Vagina (tissue), 2 donors: ENCODE results near the gene NLGN1. TPM values are rescaled to one million over a fixed set of nuclear protein-coding genes. Genes with fewer than 3 reads are reported as not detected.

ENCODE experiments used
- DNase-seq, 2 donors: peaks; one replicate each; pipeline ENCODE4 v3.0.0-alpha.2; 2017; ENCODE audit errors: extremely low spot score in 2 of 2
- H3K27ac ChIP-seq: fragments of 200-600 bp; sonication (generic); one replicate; pipeline ENCODE4 v1.5.1; 2019
- H3K27me3 ChIP-seq: fragments of 200-600 bp; sonication (generic); one replicate; pipeline ENCODE4 v1.5.1; 2019
- H3K36me3 ChIP-seq, 2 donors: fragments of 200-600 bp; sonication (generic); one replicate each; pipeline ENCODE4 v1.5.1; 2017 to 2019
- H3K4me1 ChIP-seq: fragments of 200-600 bp; sonication (generic); one replicate; pipeline ENCODE4 v1.5.1; 2019
- H3K4me3 ChIP-seq, 2 donors: fragments of 200-600 bp; sonication (generic); 1 replicate in 1 of 2; 2 replicates in 1 of 2; pipeline ENCODE4 v1.5.1; 2016 to 2019
- H3K9me3 ChIP-seq: fragments of 200-600 bp; sonication (generic); one replicate; pipeline ENCODE4 v1.5.1; 2019
- POLR2A ChIP-seq, 2 donors: fragments of 450-650 bp; IDR thresholded peaks; one replicate each; pipeline ENCODE4 v1.6.1; 2017; ENCODE audit warnings: antibody characterized with exemption in 2 of 2, mild to moderate bottlenecking in 2 of 2, moderate library complexity in 2 of 2
- POLR2AphosphoS5 ChIP-seq, 2 donors: sonication (generic); formaldehyde crosslinking; IDR thresholded peaks; one replicate each; pipeline ENCODE4 v1.9.0; 2017; ENCODE audit warnings: antibody characterized with exemption in 2 of 2, mild to moderate bottlenecking in 2 of 2, low read depth in 1 of 2; ENCODE audit not compliant: insufficient read depth in 1 of 2
- intact Hi-C: fragments of 100-400 bp; cut with DNase I; formaldehyde crosslinking; loops from one replicate; pipeline ENCODE4 v1.15.1; 2023
- total RNA-seq: library from RNA; depleted of rRNA; stranded (reverse); fragments of >200 nt; gene quantifications from one replicate; pipeline ENCODE4 v1.2.3, GENCODE V29; 2016
- TF ChIP-seq, protein P1 (sequence below), 3 experiments: fragments of 450-650 bp in 2 of 3; fragments of 200-600 bp in 1 of 3; sonication (generic) in 1 of 3; IDR thresholded peaks; one replicate each; pipeline ENCODE4 v1.5.1; 2017 to 2019; ENCODE audit warnings: antibody characterized with exemption in 3 of 3, mild to moderate bottlenecking in 2 of 3, moderate library complexity in 2 of 3

The NLGN1 gene
- total RNA-seq, 1 donor from 2014 or later = 4.7 TPM

DNA sequence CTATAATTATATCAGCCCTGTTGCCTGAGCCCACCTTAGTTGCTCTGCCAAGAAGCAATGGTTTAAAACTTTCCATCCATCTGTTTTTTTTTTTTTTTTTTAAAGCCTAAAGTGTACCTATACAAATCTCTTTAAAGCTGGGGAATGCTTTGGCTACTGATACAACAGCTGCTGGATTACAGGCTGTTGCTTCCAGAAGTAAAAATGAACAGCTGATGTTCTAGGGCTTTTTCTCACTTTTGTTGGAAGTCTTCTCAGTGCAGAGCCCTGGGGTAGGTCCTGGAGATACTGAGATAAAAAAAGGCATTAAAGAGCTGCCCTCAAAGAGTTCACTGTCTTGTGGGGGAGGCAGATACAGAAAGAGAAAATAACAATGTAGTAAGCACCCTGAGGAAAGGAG, 218.1 kb downstream of the NLGN1 start:
- intact Hi-C loops = no loop called here

DNA sequence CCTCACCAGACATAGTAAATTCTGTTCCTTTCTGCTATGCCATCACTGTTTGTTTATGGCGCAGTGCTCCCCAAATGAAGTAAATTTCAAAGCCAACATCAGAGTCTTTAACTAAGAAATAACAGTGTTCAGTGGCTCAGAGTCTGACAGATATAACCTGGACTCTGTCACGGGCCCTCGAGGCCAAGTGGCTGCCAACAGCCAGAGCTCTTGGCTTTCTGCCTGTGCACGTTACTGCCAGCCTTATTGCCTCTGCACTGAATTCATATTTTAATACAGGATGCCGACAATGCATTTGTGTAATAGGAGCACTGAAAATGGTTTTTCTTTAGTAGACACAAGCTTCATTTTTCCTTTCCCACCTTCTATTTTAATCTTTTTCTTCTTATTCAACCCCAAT, 219.9 kb downstream of the NLGN1 start:
- intact Hi-C loops = no loop called here
- no peaks in the 10 kb centered on the region for H3K27me3 ChIP-seq
- TF ChIP-seq POLR2AphosphoS5 (IDR thresholded peaks at IDR 0.05; ENCODE audit: insufficient read depth in 1 of 2, low read depth in 1 of 2) (no peak), POLR2A (IDR thresholded peaks at IDR 0.05) (no peak)
- TF ChIP-seq, protein P1, sequence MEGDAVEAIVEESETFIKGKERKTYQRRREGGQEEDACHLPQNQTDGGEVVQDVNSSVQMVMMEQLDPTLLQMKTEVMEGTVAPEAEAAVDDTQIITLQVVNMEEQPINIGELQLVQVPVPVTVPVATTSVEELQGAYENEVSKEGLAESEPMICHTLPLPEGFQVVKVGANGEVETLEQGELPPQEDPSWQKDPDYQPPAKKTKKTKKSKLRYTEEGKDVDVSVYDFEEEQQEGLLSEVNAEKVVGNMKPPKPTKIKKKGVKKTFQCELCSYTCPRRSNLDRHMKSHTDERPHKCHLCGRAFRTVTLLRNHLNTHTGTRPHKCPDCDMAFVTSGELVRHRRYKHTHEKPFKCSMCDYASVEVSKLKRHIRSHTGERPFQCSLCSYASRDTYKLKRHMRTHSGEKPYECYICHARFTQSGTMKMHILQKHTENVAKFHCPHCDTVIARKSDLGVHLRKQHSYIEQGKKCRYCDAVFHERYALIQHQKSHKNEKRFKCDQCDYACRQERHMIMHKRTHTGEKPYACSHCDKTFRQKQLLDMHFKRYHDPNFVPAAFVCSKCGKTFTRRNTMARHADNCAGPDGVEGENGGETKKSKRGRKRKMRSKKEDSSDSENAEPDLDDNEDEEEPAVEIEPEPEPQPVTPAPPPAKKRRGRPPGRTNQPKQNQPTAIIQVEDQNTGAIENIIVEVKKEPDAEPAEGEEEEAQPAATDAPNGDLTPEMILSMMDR (IDR thresholded peaks at IDR 0.05) = no peak
- no peaks in the 10 kb centered on the region for H3K4me1 ChIP-seq
- H3K4me3 ChIP-seq = no peak overlapping the region
- DNase-seq = no peak
- H3K9me3 ChIP-seq = no peaks in the 10 kb centered on the region
- no peak overlapping the region for H3K27ac ChIP-seq
- no peaks in the 10 kb centered on the region for H3K36me3 ChIP-seq

More for the DNA sequence above, 218.1 kb downstream of the NLGN1 start:
- no peak overlapping the region for H3K27ac ChIP-seq
- no peak for DNase-seq
- TF ChIP-seq, protein P1 (IDR thresholded peaks at IDR 0.05) = no peak
- no peak for TF ChIP-seq POLR2A (IDR thresholded peaks at IDR 0.05)
- no peak for TF ChIP-seq POLR2AphosphoS5 (IDR thresholded peaks at IDR 0.05; ENCODE audit: insufficient read depth in 1 of 2, low read depth in 1 of 2)
- H3K27me3 ChIP-seq = no peaks in the 10 kb centered on the region
- no peaks in the 10 kb centered on the region for H3K4me1 ChIP-seq
- H3K36me3 ChIP-seq = no peaks in the 10 kb centered on the region
- H3K9me3 ChIP-seq = no peaks in the 10 kb centered on the region
- H3K4me3 ChIP-seq = no peak overlapping the region

DNA sequence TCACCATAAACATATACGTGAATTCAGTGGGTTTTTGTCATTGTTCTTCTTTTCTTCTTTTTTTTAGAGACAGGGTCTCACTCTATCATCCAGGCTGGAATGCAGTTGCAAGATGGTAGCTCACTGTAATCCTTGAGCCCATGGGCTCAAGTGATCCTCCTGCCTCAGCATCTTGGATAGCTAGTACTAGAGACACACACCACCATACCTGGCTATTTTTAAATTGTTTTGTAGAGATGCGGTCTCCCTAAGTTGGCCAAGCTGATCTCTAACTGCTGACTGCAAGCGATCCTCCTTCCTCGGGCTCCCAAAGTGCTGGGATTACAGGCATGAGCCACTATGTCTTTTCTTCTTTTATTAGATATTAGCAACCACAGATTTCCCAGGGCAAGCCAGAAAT, 220.6 kb downstream of the NLGN1 start:
- H3K4me3 ChIP-seq = no peak overlapping the region
- intact Hi-C loops = no loop called here
- TF ChIP-seq, protein P1 (IDR thresholded peaks at IDR 0.05) = no peak
- no peak for TF ChIP-seq POLR2A (IDR thresholded peaks at IDR 0.05)
- TF ChIP-seq POLR2AphosphoS5 (IDR thresholded peaks at IDR 0.05; ENCODE audit: insufficient read depth in 1 of 2, low read depth in 1 of 2) = no peak
- H3K36me3 ChIP-seq = no peaks in the 10 kb centered on the region
- H3K27me3 ChIP-seq = no peaks in the 10 kb centered on the region
- no peaks in the 10 kb centered on the region for H3K9me3 ChIP-seq
- DNase-seq = no peak
- H3K27ac ChIP-seq = no peak overlapping the region
- no peaks in the 10 kb centered on the region for H3K4me1 ChIP-seq

DNA sequence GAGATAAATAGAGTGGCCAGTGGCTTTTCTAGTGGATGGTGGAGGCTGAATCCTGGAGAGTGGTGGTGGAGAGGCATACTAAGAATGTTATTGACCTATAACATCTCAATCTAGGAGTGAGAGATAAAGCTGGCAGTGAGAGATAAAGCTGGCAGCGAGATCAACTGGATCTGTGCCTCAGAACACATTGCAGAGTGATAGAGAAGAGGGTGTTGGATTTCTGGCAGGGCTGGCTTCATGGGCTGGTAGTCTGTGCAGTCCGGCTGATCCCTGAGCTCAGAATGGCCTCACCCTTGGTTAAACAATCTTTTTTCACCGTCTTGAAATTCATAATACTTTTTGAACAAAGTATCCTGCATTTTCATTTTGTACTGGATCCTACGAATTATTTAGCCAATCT, 221.2 kb downstream of the NLGN1 start:
- Histone ChIP-seq H3K27ac (no peak overlapping the region), H3K36me3 (no peaks in the 10 kb centered on the region), H3K4me1 (no peaks in the 10 kb centered on the region), H3K9me3 (no peaks in the 10 kb centered on the region), H3K27me3 (no peaks in the 10 kb centered on the region), H3K4me3 (no peak overlapping the region)
- no peak for DNase-seq
- intact Hi-C loops = no loop called here
- TF ChIP-seq, protein P1 (IDR thresholded peaks at IDR 0.05) = no peak
- TF ChIP-seq POLR2AphosphoS5 (IDR thresholded peaks at IDR 0.05; ENCODE audit: insufficient read depth in 1 of 2, low read depth in 1 of 2) (no peak), POLR2A (IDR thresholded peaks at IDR 0.05) (no peak)

DNA sequence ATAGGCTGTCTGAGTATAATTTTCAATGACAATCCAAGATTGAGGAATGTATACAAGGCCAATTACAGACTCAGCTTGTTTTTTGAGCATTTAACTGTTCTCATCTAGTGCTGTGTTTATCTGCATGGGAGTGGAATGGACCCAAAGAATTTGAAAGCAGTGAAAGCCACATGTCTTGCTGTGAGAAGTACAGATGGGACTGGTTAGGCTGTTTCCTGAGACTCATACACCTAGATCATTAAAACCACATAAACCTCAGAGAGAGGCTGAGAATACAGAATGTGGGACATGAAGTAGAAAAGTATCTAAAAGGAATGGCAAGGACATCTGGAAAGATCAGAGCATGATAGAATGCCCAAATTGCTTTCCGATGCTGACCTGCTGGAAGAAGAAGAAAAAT, 224.6 kb downstream of the NLGN1 start:
- TF ChIP-seq POLR2A (IDR thresholded peaks at IDR 0.05) (no peak), POLR2AphosphoS5 (IDR thresholded peaks at IDR 0.05; ENCODE audit: insufficient read depth in 1 of 2, low read depth in 1 of 2) (no peak)
- intact Hi-C loops = no loop called here
- no peak overlapping the region for H3K27ac ChIP-seq
- H3K36me3 ChIP-seq = no peaks in the 10 kb centered on the region
- H3K4me3 ChIP-seq = no peak overlapping the region
- H3K4me1 ChIP-seq = no peaks in the 10 kb centered on the region
- H3K27me3 ChIP-seq = no peaks in the 10 kb centered on the region
- H3K9me3 ChIP-seq = no peaks in the 10 kb centered on the region
- no peak for DNase-seq
